ENCODE results near the gene SLX4.

DNA sequence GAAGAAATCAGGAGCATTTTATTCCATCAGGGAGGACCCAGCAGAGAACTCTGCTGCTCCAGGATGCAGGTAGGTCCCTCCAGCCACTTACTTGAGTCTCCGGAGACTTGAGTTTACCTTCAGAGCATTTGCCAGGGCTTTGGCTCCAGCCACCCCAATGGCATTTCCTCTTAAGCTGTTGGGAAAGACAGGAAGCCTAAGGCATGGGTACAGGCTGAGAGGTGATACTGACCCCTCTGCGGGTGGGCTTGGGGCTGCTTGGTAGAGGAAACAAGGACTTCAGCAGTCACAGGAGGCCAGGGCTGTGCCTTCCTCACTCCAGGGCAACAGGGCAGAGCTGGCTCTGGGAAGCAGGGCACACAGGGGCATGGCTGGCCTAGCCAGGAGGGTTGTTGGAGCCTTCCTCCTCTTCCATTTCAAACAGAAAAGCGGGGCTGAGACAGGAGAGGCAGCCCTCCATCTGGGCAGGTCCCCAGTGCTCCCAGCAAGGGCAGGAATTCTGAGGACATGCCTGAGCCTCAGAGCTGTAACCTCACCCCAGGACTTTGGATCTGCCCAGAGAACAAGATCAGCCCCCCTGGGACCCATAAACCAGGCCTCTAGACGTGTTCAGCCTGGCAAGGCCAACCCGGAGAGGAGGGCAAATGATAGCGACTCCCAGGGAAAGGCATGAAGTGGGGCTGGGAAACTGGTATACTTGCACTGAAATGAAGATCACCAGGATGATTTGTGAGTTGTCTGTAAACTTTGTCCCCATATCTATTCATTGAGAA, 68.6 kb downstream of the SLX4 start:
- TF ChIP-seq ZC3H10 (CRISPR knock-in tag; IDR thresholded peaks at IDR 0.05) (no peak), OSR1 (CRISPR knock-in tag; IDR thresholded peaks at IDR 0.05) (no peak), RARB (CRISPR knock-in tag; IDR thresholded peaks at IDR 0.05) (no peak)
- TF ChIP-seq, protein P1, sequence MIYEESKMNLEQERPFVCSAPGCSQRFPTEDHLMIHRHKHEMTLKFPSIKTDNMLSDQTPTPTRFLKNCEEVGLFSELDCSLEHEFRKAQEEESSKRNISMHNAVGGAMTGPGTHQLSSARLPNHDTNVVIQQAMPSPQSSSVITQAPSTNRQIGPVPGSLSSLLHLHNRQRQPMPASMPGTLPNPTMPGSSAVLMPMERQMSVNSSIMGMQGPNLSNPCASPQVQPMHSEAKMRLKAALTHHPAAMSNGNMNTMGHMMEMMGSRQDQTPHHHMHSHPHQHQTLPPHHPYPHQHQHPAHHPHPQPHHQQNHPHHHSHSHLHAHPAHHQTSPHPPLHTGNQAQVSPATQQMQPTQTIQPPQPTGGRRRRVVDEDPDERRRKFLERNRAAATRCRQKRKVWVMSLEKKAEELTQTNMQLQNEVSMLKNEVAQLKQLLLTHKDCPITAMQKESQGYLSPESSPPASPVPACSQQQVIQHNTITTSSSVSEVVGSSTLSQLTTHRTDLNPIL (CRISPR knock-in tag; IDR thresholded peaks at IDR 0.05; ENCODE audit: low read depth) = no peak
